K562 (cell line): Measurements from ENCODE around the gene ZNF577. TPM values are rescaled to one million over a fixed set of nuclear protein-coding genes. Genes with fewer than 3 reads are reported as not detected.

Experiments used
- BCL6 ChIP-seq: fragments of 250-450 bp; sonication (Bioruptor Pico); IDR thresholded peaks from 2 replicates; pipeline ENCODE4 v1.4.0; 2020
- BCOR ChIP-seq: fragments of 450-650 bp; IDR thresholded peaks from 2 replicates; pipeline ENCODE4 v1.6.1; 2016
- ILF3 ChIP-seq: fragments of 450-650 bp; IDR thresholded peaks from 2 replicates; pipeline ENCODE4 v1.6.1; 2018; ENCODE audit warnings: antibody characterized with exemption, mild to moderate bottlenecking, moderate library complexity, borderline replicate concordance
- NCOA6 ChIP-seq: fragments of 450-650 bp; IDR thresholded peaks from 2 replicates; pipeline ENCODE4 v1.6.1; 2017; ENCODE audit warnings: mild to moderate bottlenecking
- NR2C2 ChIP-seq, 2 experiments: fragments of 200-800 bp in 1 of 2; sonication (Bioruptor generic) in 1 of 2; sonication (generic) in 1 of 2; formaldehyde crosslinking in 1 of 2; IDR thresholded peaks; 2 replicates each; pipeline versions ENCODE4 v1.6.1 to v1.8.0; 2016 to 2022; ENCODE audit warnings: mild to moderate bottlenecking in 1 of 2, missing compliant biosample characterization in 1 of 2, missing genetic modification characterization in 1 of 2, missing genetic modification reagents in 1 of 2
- PHF8 ChIP-seq: fragments of 200-600 bp; sonication (generic); IDR thresholded peaks from 2 replicates; pipeline ENCODE4 v1.6.1; 2012; ENCODE audit warnings: mixed run types, mild to moderate bottlenecking, inconsistent platforms, low read length, moderate library complexity, borderline replicate concordance
- POLR2B ChIP-seq: fragments of 450-650 bp; IDR thresholded peaks from 2 replicates; pipeline ENCODE4 v1.6.1; 2018; ENCODE audit warnings: low read depth; ENCODE audit not compliant: partially characterized antibody
- PREB ChIP-seq: sonication (generic); formaldehyde crosslinking; IDR thresholded peaks from 2 replicates; pipeline ENCODE4 v1.8.1; 2023; ENCODE audit warnings: mild to moderate bottlenecking, missing genetic modification reagents
- RB1 ChIP-seq: fragments of 450-650 bp; IDR thresholded peaks from 2 replicates; pipeline ENCODE4 v1.6.1; 2017; ENCODE audit warnings: low read depth, mild to moderate bottlenecking
- SMARCB1 ChIP-seq: IDR thresholded peaks from 2 replicates; pipeline ENCODE4 v1.6.1; 2011; ENCODE audit warnings: improper control_type of control experiment, low read depth; ENCODE audit not compliant: insufficient read length
- ZNF212 ChIP-seq: fragments of 450-650 bp; formaldehyde crosslinking; IDR thresholded peaks from 2 replicates; pipeline ENCODE4 v1.4.0; 2020; ENCODE audit warnings: mild to moderate bottlenecking
- ZNF23 ChIP-seq: fragments of 250-450 bp; sonication (Bioruptor Pico); IDR thresholded peaks from 2 replicates; pipeline ENCODE4 v1.4.0; 2020; ENCODE audit warnings: mild to moderate bottlenecking
- ZNF76 ChIP-seq: fragments of 250-450 bp; sonication (Bioruptor Pico); IDR thresholded peaks from 2 replicates; pipeline ENCODE4 v1.4.0; 2020; ENCODE audit warnings: mild to moderate bottlenecking, moderate library complexity, borderline replicate concordance
- polyA plus RNA-seq, 8 experiments: library from polyadenylated mRNA; depleted of rRNA in 4 of 8; stranded (reverse) in 5 of 8; unstranded in 3 of 8; fragments of >200 nt; fragmentation: Nextera tagmentation in 2 of 8; fragmentation: Illumina TruSeq in 1 of 8; extraction: Ambion mirVana in 2 of 8; extraction: Trizol in 1 of 8; gene quantifications; 2 replicates each; pipeline versions ENCODE4 v1.2.1 to v1.2.3, GENCODE V29; 2011 to 2014; ENCODE audit warnings: inconsistent platforms in 1 of 8, missing spikeins in 1 of 8
- total RNA-seq, 7 experiments: library from RNA; depleted of rRNA in 6 of 7; stranded (reverse); fragments of >200 nt in 6 of 7; fragmentation: Illumina TruSeq in 2 of 7; extraction: Trizol in 2 of 7; gene quantifications; 2 replicates each; pipeline versions ENCODE4 v1.2.1 to v1.2.3, GENCODE V29; 2011 to 2021; ENCODE audit warnings: low replicate concordance in 1 of 7
- TF ChIP-seq, protein P1 (sequence below): fragments of 450-650 bp; formaldehyde crosslinking; IDR thresholded peaks from 2 replicates; pipeline ENCODE4 v1.4.0; 2022; ENCODE audit warnings: missing genetic modification characterization

Gene ZNF577
- total and polyA plus RNA-seq, 9 of the 15 experiments (the other 6 are each of a cell fraction or from before 2014, with no cell fraction given), result 1.3 to 12.7 (median 7.0) TPM

- TF ChIP-seq PREB (CRISPR knock-in tag) (0 out of 2 replicates have a peak, but pooled peaks have one; percentile 63), SMARCB1 (no peak), NCOA6 (no peak), RB1 (peak; percentile 19; the same call in 1 of the 2 replicates), ZNF212 (CRISPR knock-in tag) (no peak), BCL6 (CRISPR knock-in tag) (peak; percentile 21; the same call in 1 of the 2 replicates), ZNF23 (CRISPR knock-in tag) (no peak), BCOR (no peak), PHF8 (peak; percentile 62; the same call in 1 of the 2 replicates), NR2C2 (CRISPR knock-in tag; IDR thresholded peaks at IDR 0.05) (no peak), NR2C2 (tag; IDR thresholded peaks at IDR 0.05) (peak; percentile 93), ZNF76 (CRISPR knock-in tag) (peak; percentile 83; the same call in 1 of the 2 replicates), POLR2B (peak; percentile 61), ILF3 (no peak)
- TF ChIP-seq, protein P1, sequence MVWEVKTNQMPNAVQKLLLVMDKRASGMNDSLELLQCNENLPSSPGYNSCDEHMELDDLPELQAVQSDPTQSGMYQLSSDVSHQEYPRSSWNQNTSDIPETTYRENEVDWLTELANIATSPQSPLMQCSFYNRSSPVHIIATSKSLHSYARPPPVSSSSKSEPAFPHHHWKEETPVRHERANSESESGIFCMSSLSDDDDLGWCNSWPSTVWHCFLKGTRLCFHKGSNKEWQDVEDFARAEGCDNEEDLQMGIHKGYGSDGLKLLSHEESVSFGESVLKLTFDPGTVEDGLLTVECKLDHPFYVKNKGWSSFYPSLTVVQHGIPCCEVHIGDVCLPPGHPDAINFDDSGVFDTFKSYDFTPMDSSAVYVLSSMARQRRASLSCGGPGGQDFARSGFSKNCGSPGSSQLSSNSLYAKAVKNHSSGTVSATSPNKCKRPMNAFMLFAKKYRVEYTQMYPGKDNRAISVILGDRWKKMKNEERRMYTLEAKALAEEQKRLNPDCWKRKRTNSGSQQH (CRISPR knock-in tag), result 0 out of 2 replicates have a peak, but pooled peaks have one; percentile 51
Observed at GRCh38 chr19:51926784-51927741, 39.3 kb upstream of the ZNF577 start, which contains the start of gene ZNF613 (continued).
